HepG2 (cell line): ENCODE results near the gene RPS19BP1. TPM values are rescaled to one million over a fixed set of nuclear protein-coding genes. Genes with fewer than 3 reads are reported as not detected.

Experiments
- ATAC-seq: fragments of 200-7000 bp; cut with Tn5 transposase; 3 replicates; pipeline ENCODE4 v1.9.1; 2020; ENCODE audit warnings: mild to moderate bottlenecking, moderate library complexity
- BruUV-seq: library from RNA; stranded (reverse); fragments of 400-500 nt; replicated peaks from 2 replicates; lab custom pipeline; 2021; lab: Mats Ljungman, UMichigan
- CTCF ChIA-PET: fragments of 300-600 bp; formaldehyde crosslinking; extraction: SDS; loops from one replicate; lab custom pipeline; 2021; ENCODE audit warnings: low total read pairs, inconsistent platforms, low intra/inter-chr PET ratio; lab: Yijun Ruan, JAX
- POLR2A ChIA-PET: fragments of 350-600 bp; sonication (Branson Sonifier 250); formaldehyde crosslinking; loops from one replicate; lab custom pipeline; 2020; ENCODE audit warnings: antibody characterized with exemption, inconsistent platforms; lab: Yijun Ruan, JAX
- DNase-seq: peaks from one replicate; pipeline ENCODE4 v3.0.0-alpha.2; 2015; ENCODE audit warnings: low spot score
- FAIRE-seq: peaks from 3 replicates; lab custom pipeline; 2011; peaks lifted over from hg19 to GRCh38; lab: Jason Lieb, UNC
- H2AFZ ChIP-seq: one replicate; pipeline ENCODE4 v1.6.1; 2011; ENCODE audit warnings: low read length, inconsistent platforms
- H3K27ac ChIP-seq: fragments of 300-600 bp; 3 replicates; pipeline ENCODE4 v1.8.0; 2011; ENCODE audit warnings: mixed run types, mild to moderate bottlenecking, mixed read lengths, low read length, inconsistent platforms; ENCODE audit not compliant: insufficient read depth; ENCODE audit errors: extremely low read length
- H3K27me3 ChIP-seq, 2 experiments: fragments of 200-600 bp in 1 of 2; 2 replicates in 1 of 2; 3 replicates in 1 of 2; pipeline versions ENCODE4 v1.6.0 to v1.8.0; 2011; ENCODE audit warnings: low read length in 2 of 2, mild to moderate bottlenecking in 2 of 2, moderate library complexity in 2 of 2, inconsistent platforms in 1 of 2; ENCODE audit not compliant: insufficient read depth in 2 of 2, control insufficient read depth in 1 of 2
- H3K36me3 ChIP-seq, 2 experiments: fragments of 200-600 bp in 1 of 2; replicated peaks in 1 of 2; 2 replicates in 1 of 2; 3 replicates in 1 of 2; pipeline versions ENCODE4 v1.5.1 to v1.8.0; 2011; ENCODE audit warnings: low read length in 2 of 2, inconsistent platforms in 1 of 2; ENCODE audit not compliant: insufficient read depth in 2 of 2, control insufficient read depth in 1 of 2
- H3K4me1 ChIP-seq: 2 replicates; pipeline ENCODE4 v1.5.1; 2012; ENCODE audit warnings: low read length, inconsistent platforms; ENCODE audit not compliant: insufficient read depth
- H3K4me2 ChIP-seq: 2 replicates; pipeline ENCODE4 v1.6.0; 2011; ENCODE audit warnings: low read depth, low read length, inconsistent platforms
- H3K4me3 ChIP-seq, 3 experiments: fragments of 200-600 bp in 1 of 3; sonication (generic), shearing (Covaris generic) in 1 of 3; replicated peaks in 1 of 3; 2 replicates each; pipeline ENCODE4 v1.5.1; 2011 to 2016; ENCODE audit warnings: low read length in 3 of 3, inconsistent platforms in 2 of 3, low read depth in 2 of 3, mild to moderate bottlenecking in 2 of 3, control low read depth in 1 of 3, mixed read lengths in 1 of 3; ENCODE audit not compliant: insufficient read depth in 1 of 3
- H3K79me2 ChIP-seq: one replicate; pipeline ENCODE4 v1.6.1; 2011; ENCODE audit warnings: low read length, inconsistent platforms; ENCODE audit not compliant: insufficient read depth
- H3K9ac ChIP-seq: 2 replicates; pipeline ENCODE4 v1.6.0; 2011; ENCODE audit warnings: mild to moderate bottlenecking, low read depth, low read length, inconsistent platforms; ENCODE audit not compliant: insufficient read depth
- H3K9me3 ChIP-seq: 2 replicates; pipeline ENCODE4 v1.5.1; 2012; ENCODE audit warnings: mild to moderate bottlenecking, low read length
- H4K20me1 ChIP-seq: 2 replicates; pipeline ENCODE4 v1.6.0; 2011; ENCODE audit warnings: inconsistent platforms, mild to moderate bottlenecking, low read length, moderate library complexity; ENCODE audit not compliant: insufficient read depth
- ARID2 ChIP-seq: sonication (generic); formaldehyde crosslinking; IDR thresholded peaks from 2 replicates; pipeline ENCODE4 v1.8.1; 2022; ENCODE audit warnings: mild to moderate bottlenecking, missing genetic modification reagents, borderline replicate concordance
- HNRNPL ChIP-seq: fragments of 200-400 bp; formaldehyde crosslinking; IDR thresholded peaks from 2 replicates; pipeline ENCODE4 v1.6.1; 2017; ENCODE audit warnings: mild to moderate bottlenecking, low read depth, low read length
- KAT2B ChIP-seq: fragments of 150-350 bp; IDR thresholded peaks from 2 replicates; pipeline ENCODE4 v1.6.1; 2014; ENCODE audit warnings: low read depth, low read length, borderline replicate concordance
- KMT2B ChIP-seq: IDR thresholded peaks from 2 replicates; pipeline ENCODE4 v1.6.1; 2016; ENCODE audit warnings: missing genetic modification reagents, missing compliant biosample characterization
- RFXANK ChIP-seq: IDR thresholded peaks from 2 replicates; pipeline ENCODE4 v1.6.1; 2016
- SRSF1 ChIP-seq: fragments of 200-400 bp; formaldehyde crosslinking; optimal IDR thresholded peaks from 2 replicates; pipeline ENCODE3; 2017; ENCODE audit warnings: mild to moderate bottlenecking, low read depth, low read length, moderate library complexity
- ZSCAN29 ChIP-seq: sonication (generic); formaldehyde crosslinking; conservative IDR thresholded peaks from 2 replicates; pipeline ENCODE4 v1.4.0; 2020; ENCODE audit warnings: mild to moderate bottlenecking, missing genetic modification reagents
- WGBS: methylation state at CpG from one replicate; pipeline ENCODE4 v1.1.6; 2017; ENCODE audit warnings: low lambda C conversion rate; 5-methylcytosine and 5-hydroxymethylcytosine counted together
- in situ Hi-C: cut with HindIII; loops from 2 replicates; pipeline ENCODE4 v1.10.0; 2017; ENCODE audit warnings: low pct_unique_long_range_greater_than_20kb; ENCODE audit not compliant: extremely low pct_ligation_motif_present
- intact Hi-C: fragments of 100-400 bp; cut with micrococcal nuclease; formaldehyde crosslinking; loops from one replicate; pipeline ENCODE4 v1.10.0; 2022; ENCODE audit not compliant: unreplicated experiment
- polyA plus RNA-seq, 8 experiments: library from polyadenylated mRNA; depleted of rRNA in 3 of 8; stranded (reverse) in 7 of 8; unstranded in 1 of 8; fragments of >200 nt; fragmentation: Illumina TruSeq in 4 of 8; extraction: Trizol in 4 of 8; gene quantifications; 2 replicates each; pipeline versions ENCODE4 v1.2.1 to v1.2.3, GENCODE V29; 2011 to 2016; ENCODE audit warnings: low read depth in 4 of 8, missing spikeins in 1 of 8, mixed read lengths in 1 of 8; ENCODE audit not compliant: insufficient read depth in 1 of 8
- total RNA-seq, 5 experiments: library from RNA; depleted of rRNA; stranded (reverse); fragments of >200 nt; fragmentation: Illumina TruSeq; extraction: Trizol; gene quantifications; 2 replicates each; pipeline ENCODE4 v1.2.3, GENCODE V29; 2016; ENCODE audit warnings: low read depth in 1 of 5
- TF ChIP-seq, protein P1 (sequence below), 2 experiments: IDR thresholded peaks; 2 replicates each; pipeline ENCODE4 v1.6.1; 2011 to 2012; ENCODE audit warnings: low read length in 2 of 2, borderline replicate concordance in 1 of 2, low read depth in 1 of 2, mild to moderate bottlenecking in 1 of 2, moderate library complexity in 1 of 2

Gene RPS19BP1
- total and polyA plus RNA-seq, 2 of the 13 experiments (the other 11 are each of a cell fraction or from before 2014, with no cell fraction given) = 44.3 to 81.3 TPM

- Histone ChIP-seq H3K27me3 (peaks cover 5 to 42% of the 10 kb centered on the region in 2 experiments; a peak in 4 of 5 replicates), H4K20me1 (no peaks in the 10 kb centered on the region), H3K27ac (no peak overlapping the region), H3K4me2 (no peak overlapping the region), H3K79me2 (no peaks in the 10 kb centered on the region), H3K36me3 (no peaks in the 10 kb centered on the region), H3K9ac (no peak overlapping the region), H2AFZ (no peak overlapping the region), H3K4me1 (no peaks in the 10 kb centered on the region), H3K4me3 (no peak overlapping the region)
- ChIA-PET CTCF (no interaction called here), POLR2A (no interaction called here)
- 0% methylated on average over 5 of the region's 6 CpGs for WGBS
- ATAC-seq (no peak), DNase-seq (no peak), FAIRE-seq (no peak)
- intact Hi-C loops (no loop called here), in situ Hi-C loops (no loop called here)
- no TSS peak for BruUV-seq
- TF ChIP-seq KAT2B (no peak), ARID2 (CRISPR knock-in tag) (no peak), RFXANK (CRISPR knock-in tag) (no peak), SRSF1 (no peak), HNRNPL (no peak), KMT2B (CRISPR knock-in tag) (no peak), ZSCAN29 (CRISPR knock-in tag) (no peak)
- TF ChIP-seq, protein P1, sequence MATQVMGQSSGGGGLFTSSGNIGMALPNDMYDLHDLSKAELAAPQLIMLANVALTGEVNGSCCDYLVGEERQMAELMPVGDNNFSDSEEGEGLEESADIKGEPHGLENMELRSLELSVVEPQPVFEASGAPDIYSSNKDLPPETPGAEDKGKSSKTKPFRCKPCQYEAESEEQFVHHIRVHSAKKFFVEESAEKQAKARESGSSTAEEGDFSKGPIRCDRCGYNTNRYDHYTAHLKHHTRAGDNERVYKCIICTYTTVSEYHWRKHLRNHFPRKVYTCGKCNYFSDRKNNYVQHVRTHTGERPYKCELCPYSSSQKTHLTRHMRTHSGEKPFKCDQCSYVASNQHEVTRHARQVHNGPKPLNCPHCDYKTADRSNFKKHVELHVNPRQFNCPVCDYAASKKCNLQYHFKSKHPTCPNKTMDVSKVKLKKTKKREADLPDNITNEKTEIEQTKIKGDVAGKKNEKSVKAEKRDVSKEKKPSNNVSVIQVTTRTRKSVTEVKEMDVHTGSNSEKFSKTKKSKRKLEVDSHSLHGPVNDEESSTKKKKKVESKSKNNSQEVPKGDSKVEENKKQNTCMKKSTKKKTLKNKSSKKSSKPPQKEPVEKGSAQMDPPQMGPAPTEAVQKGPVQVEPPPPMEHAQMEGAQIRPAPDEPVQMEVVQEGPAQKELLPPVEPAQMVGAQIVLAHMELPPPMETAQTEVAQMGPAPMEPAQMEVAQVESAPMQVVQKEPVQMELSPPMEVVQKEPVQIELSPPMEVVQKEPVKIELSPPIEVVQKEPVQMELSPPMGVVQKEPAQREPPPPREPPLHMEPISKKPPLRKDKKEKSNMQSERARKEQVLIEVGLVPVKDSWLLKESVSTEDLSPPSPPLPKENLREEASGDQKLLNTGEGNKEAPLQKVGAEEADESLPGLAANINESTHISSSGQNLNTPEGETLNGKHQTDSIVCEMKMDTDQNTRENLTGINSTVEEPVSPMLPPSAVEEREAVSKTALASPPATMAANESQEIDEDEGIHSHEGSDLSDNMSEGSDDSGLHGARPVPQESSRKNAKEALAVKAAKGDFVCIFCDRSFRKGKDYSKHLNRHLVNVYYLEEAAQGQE (IDR thresholded peaks at IDR 0.05; ENCODE audit: borderline replicate concordance in 1 of 2, low read depth in 1 of 2, low read length in 2 of 2) = no peak
- TF ChIP-seq, all 625 proteins: peak for 0
- no peaks in the 10 kb centered on the region for H3K9me3 ChIP-seq
Observed at GRCh38 chr22:39580795-39581194, 48.2 kb upstream of the RPS19BP1 start.
